ENCODE data around the gene PTPRE.

GRCh38 chr10:127983344-127984100 lies 76.6 kb downstream of the PTPRE start:
- TF ChIP-seq, protein P1, sequence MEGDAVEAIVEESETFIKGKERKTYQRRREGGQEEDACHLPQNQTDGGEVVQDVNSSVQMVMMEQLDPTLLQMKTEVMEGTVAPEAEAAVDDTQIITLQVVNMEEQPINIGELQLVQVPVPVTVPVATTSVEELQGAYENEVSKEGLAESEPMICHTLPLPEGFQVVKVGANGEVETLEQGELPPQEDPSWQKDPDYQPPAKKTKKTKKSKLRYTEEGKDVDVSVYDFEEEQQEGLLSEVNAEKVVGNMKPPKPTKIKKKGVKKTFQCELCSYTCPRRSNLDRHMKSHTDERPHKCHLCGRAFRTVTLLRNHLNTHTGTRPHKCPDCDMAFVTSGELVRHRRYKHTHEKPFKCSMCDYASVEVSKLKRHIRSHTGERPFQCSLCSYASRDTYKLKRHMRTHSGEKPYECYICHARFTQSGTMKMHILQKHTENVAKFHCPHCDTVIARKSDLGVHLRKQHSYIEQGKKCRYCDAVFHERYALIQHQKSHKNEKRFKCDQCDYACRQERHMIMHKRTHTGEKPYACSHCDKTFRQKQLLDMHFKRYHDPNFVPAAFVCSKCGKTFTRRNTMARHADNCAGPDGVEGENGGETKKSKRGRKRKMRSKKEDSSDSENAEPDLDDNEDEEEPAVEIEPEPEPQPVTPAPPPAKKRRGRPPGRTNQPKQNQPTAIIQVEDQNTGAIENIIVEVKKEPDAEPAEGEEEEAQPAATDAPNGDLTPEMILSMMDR (IDR thresholded peaks at IDR 0.05), result no peak
- TF ChIP-seq POLR2A (IDR thresholded peaks at IDR 0.05), result no peak

Data from lower leg skin (tissue), 3 donors.